RWPE2 (cell line): ENCODE measurements around the gene GFRA4.

Source experiments
- ATAC-seq: fragments of 200-7000 bp; cut with Tn5 transposase; 3 replicates; pipeline ENCODE4 v1.9.1; 2021; ENCODE audit warnings: low read depth
- DNase-seq: peaks from one replicate; pipeline ENCODE4 v3.0.0-alpha.2; 2020; ENCODE audit warnings: low spot score
- H3K27ac ChIP-seq: fragments of 450-650 bp; 2 replicates; pipeline ENCODE4 v1.5.1; 2017; ENCODE audit warnings: mild to moderate bottlenecking; ENCODE audit not compliant: poor library complexity, severe bottlenecking
- H3K27me3 ChIP-seq: fragments of 250-450 bp; sonication (Bioruptor Pico); 2 replicates; pipeline ENCODE4 v1.5.1; 2021; ENCODE audit warnings: mild to moderate bottlenecking, moderate library complexity; ENCODE audit not compliant: insufficient read depth, poor library complexity, severe bottlenecking
- H3K36me3 ChIP-seq: fragments of 250-450 bp; sonication (Bioruptor Pico); 2 replicates; pipeline ENCODE4 v1.5.1; 2020; ENCODE audit warnings: low read depth, mild to moderate bottlenecking, moderate library complexity
- H3K4me1 ChIP-seq: fragments of 250-450 bp; sonication (Bioruptor Pico); 2 replicates; pipeline ENCODE4 v1.5.1; 2021; ENCODE audit warnings: mild to moderate bottlenecking, moderate library complexity; ENCODE audit not compliant: insufficient read depth, poor library complexity, severe bottlenecking
- H3K4me3 ChIP-seq: fragments of 250-450 bp; sonication (Bioruptor Pico); 2 replicates; pipeline ENCODE4 v1.5.1; 2021; ENCODE audit warnings: mild to moderate bottlenecking, moderate library complexity; ENCODE audit not compliant: severe bottlenecking
- H3K9me3 ChIP-seq: fragments of 250-450 bp; sonication (Bioruptor Pico); 2 replicates; pipeline ENCODE4 v1.5.1; 2021; ENCODE audit warnings: mild to moderate bottlenecking, moderate library complexity; ENCODE audit not compliant: severe bottlenecking
- TF ChIP-seq, protein P1 (sequence below): fragments of 450-650 bp; IDR thresholded peaks from one replicate; pipeline ENCODE4 v1.5.1; 2017; ENCODE audit warnings: mild to moderate bottlenecking, moderate library complexity; ENCODE audit not compliant: poor library complexity, severe bottlenecking

GFRA4 gene

DNA sequence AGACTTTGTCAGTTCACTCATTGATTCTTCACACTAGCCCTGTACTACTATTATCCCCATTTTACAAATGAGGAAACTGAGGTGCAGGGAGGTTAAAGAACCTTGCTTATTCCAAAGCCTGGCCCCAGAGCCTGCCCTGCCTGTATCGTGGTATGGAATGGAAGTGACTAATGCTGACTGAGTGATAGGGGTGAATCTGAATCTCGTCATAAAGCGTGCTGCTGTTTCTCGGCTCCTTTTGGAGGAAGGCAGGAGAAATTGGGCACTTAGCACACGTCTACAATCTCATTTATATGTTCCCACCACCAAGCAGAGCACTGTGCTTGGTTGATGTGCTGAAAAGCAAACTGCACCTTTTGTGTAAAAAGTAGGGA, 17.1 kb downstream of the GFRA4 start:
- Histone ChIP-seq H3K4me1 (no peaks in the 10 kb centered on the region), H3K27me3 (no peaks in the 10 kb centered on the region), H3K36me3 (no peaks in the 10 kb centered on the region), H3K4me3 (no peak overlapping the region), H3K9me3 (no peaks in the 10 kb centered on the region), H3K27ac (no peak overlapping the region)
- DNase-seq = no peak
- TF ChIP-seq, protein P1, sequence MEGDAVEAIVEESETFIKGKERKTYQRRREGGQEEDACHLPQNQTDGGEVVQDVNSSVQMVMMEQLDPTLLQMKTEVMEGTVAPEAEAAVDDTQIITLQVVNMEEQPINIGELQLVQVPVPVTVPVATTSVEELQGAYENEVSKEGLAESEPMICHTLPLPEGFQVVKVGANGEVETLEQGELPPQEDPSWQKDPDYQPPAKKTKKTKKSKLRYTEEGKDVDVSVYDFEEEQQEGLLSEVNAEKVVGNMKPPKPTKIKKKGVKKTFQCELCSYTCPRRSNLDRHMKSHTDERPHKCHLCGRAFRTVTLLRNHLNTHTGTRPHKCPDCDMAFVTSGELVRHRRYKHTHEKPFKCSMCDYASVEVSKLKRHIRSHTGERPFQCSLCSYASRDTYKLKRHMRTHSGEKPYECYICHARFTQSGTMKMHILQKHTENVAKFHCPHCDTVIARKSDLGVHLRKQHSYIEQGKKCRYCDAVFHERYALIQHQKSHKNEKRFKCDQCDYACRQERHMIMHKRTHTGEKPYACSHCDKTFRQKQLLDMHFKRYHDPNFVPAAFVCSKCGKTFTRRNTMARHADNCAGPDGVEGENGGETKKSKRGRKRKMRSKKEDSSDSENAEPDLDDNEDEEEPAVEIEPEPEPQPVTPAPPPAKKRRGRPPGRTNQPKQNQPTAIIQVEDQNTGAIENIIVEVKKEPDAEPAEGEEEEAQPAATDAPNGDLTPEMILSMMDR = no peak
- peak; percentile 29; the same call in 1 of the 3 replicates for ATAC-seq

DNA sequence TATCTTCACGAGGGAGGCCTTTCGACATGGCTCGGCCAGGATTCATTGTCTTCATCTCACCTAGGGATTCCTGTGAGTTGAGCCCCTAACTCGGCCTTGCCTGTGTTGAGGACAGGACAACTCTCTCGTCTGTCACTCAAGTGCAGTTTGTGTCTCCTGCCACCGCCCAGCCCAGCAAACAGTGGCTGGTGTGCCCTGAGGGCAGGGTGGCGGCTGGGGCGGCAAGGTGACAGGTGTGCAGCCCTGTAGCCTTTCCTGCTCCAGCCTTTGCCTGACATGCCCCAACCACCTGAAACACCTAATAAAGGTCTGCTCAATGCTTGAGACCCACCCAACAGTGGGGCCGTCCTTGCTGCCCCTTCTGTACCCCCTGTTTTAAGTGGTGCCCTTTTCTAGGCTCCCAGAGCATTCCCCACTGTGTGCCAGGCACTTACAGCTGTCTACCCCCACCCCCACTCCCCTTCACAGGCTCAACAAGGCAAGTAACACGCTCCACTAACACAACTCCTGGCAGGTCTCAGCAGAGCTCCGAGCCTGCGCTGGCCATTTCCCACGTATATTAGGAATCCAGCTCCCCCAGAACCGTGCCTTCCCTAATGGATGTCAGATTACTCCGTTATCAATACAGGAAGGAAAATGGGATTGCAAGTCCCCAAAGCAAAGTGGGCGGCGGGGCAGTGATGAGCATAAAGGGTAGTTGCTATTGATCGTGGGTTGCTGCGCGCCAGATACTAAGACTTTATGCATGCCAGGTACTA, 17.7 kb downstream of the GFRA4 start:
- Histone ChIP-seq H3K27me3 (no peaks in the 10 kb centered on the region), H3K9me3 (no peaks in the 10 kb centered on the region), H3K4me3 (no peak overlapping the region), H3K36me3 (no peaks in the 10 kb centered on the region), H3K27ac (no peak overlapping the region), H3K4me1 (no peaks in the 10 kb centered on the region)
- TF ChIP-seq, protein P1 = no peak
- DNase-seq (no peak), ATAC-seq (no peak)

DNA sequence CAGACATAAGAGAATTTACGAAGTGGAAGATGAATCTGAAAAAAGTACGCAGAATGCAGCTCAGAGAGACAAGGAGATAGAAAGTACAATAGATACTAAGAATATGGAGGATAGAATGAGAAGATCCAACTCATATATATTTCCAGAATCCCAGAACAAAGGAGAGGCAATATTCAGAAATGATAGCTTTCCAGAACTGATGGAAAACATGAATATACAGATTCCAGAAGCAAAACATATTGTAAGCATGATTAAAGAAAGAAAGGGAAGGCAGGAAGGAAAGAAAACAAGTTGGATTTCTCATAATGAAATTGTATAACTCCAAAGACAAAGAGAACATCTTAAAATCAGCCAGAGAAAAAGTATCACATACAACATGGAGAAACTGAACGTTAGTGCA, 22.9 kb downstream of the GFRA4 start:
- H3K4me3 ChIP-seq = no peak overlapping the region
- H3K27me3 ChIP-seq = no peaks in the 10 kb centered on the region
- DNase-seq (no peak), ATAC-seq (no peak)
- no peak overlapping the region for H3K27ac ChIP-seq
- no peaks in the 10 kb centered on the region for H3K36me3 ChIP-seq
- H3K9me3 ChIP-seq = no peaks in the 10 kb centered on the region
- TF ChIP-seq, protein P1 = no peak
- no peaks in the 10 kb centered on the region for H3K4me1 ChIP-seq

DNA sequence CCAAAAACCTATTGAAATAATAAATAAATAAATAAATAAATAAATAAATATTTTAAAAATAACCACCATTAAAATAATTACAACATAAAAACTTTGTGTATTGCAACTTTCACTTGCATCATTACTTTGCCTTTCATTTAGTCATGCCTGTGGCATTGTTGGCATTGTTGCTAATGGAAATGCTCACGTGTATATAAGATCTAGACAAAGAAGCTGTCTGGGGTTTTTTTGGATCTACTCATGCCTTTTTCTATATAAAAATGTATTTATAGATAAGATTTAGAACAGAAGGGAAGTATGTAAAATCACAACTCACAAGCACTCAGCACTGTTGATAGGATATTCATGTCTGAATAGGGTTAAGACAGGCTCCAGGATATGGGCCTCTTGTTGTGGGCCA, 27.9 kb downstream of the GFRA4 start:
- H3K27ac ChIP-seq = no peak overlapping the region
- peaks cover 15% of the 10 kb centered on the region; the same call in 1 of the 2 replicates for H3K36me3 ChIP-seq
- H3K9me3 ChIP-seq = no peaks in the 10 kb centered on the region
- no peak for ATAC-seq
- TF ChIP-seq, protein P1 = no peak
- DNase-seq = no peak
- no peak overlapping the region for H3K4me3 ChIP-seq
- H3K27me3 ChIP-seq = no peaks in the 10 kb centered on the region
- no peaks in the 10 kb centered on the region for H3K4me1 ChIP-seq

DNA sequence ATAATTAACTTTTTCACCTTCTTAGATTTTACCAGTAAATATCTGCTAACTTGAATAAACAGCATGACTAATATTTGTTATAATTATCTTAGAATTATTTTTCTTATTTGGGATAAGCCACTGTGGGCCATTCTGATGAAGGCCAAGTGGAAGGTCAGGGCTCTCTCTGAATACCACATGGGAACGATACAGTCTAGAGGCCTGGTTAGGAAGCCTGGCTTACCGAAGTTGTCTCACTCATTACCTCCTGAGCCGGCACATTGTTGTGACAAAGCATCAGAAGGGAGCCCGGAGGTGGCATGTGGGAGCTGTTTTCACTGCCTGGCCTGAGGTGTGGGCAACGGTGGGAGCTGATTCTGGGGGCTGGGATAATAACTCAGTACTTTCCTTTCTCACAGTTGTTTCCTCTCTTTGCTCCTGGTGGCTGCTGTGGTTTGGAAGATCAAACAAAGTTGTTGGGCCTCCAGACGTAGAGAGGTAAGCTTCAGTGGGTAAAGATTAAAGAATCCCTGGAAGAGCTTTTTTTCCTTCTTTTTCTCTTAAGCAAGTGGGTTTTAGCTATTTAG, 29.2 kb downstream of the GFRA4 start:
- DNase-seq (no peak), ATAC-seq (no peak)
- TF ChIP-seq, protein P1 = no peak
- H3K36me3 ChIP-seq = peaks cover 15% of the 10 kb centered on the region; the same call in 1 of the 2 replicates
- H3K27me3 ChIP-seq = no peaks in the 10 kb centered on the region
- no peak overlapping the region for H3K4me3 ChIP-seq
- no peak overlapping the region for H3K27ac ChIP-seq
- no peaks in the 10 kb centered on the region for H3K9me3 ChIP-seq
- no peaks in the 10 kb centered on the region for H3K4me1 ChIP-seq
